HEK293 (cell line): ENCODE measurements around the gene HOXA10.

ENCODE experiments used
- FEZF1 ChIP-seq: fragments of 450-650 bp; formaldehyde crosslinking; IDR thresholded peaks from 2 replicates; pipeline ENCODE4 v1.5.1; 2016; ENCODE audit warnings: missing biosample characterization, missing genetic modification characterization
- GLI4 ChIP-seq: fragments of 450-650 bp; formaldehyde crosslinking; IDR thresholded peaks from 2 replicates; pipeline ENCODE4 v1.5.1; 2016; ENCODE audit warnings: missing biosample characterization, missing genetic modification characterization
- GLIS1 ChIP-seq: fragments of 450-650 bp; formaldehyde crosslinking; IDR thresholded peaks from 2 replicates; pipeline ENCODE4 v1.5.1; 2016; ENCODE audit warnings: missing biosample characterization, missing genetic modification characterization
- KLF10 ChIP-seq: fragments of 450-650 bp; IDR thresholded peaks from 2 replicates; pipeline ENCODE4 v1.5.1; 2018; ENCODE audit warnings: missing biosample characterization, mild to moderate bottlenecking, missing genetic modification characterization
- PRDM10 ChIP-seq: fragments of 450-650 bp; formaldehyde crosslinking; IDR thresholded peaks from 2 replicates; pipeline ENCODE4 v1.5.1; 2016; ENCODE audit warnings: missing biosample characterization, missing genetic modification characterization
- WT1 ChIP-seq: fragments of 450-650 bp; formaldehyde crosslinking; IDR thresholded peaks from 2 replicates; pipeline ENCODE4 v1.5.1; 2016; ENCODE audit warnings: missing biosample characterization, missing genetic modification characterization
- YY2 ChIP-seq: fragments of 450-650 bp; formaldehyde crosslinking; IDR thresholded peaks from 2 replicates; pipeline ENCODE4 v1.5.1; 2016; ENCODE audit warnings: missing biosample characterization, missing genetic modification characterization
- ZBTB44 ChIP-seq: fragments of 450-650 bp; IDR thresholded peaks from 2 replicates; pipeline ENCODE4 v1.5.1; 2018; ENCODE audit warnings: missing biosample characterization, mild to moderate bottlenecking, missing genetic modification characterization
- ZNF157 ChIP-seq: fragments of 450-650 bp; formaldehyde crosslinking; IDR thresholded peaks from 2 replicates; pipeline ENCODE4 v1.5.1; 2016; ENCODE audit warnings: missing biosample characterization, missing genetic modification characterization
- ZNF174 ChIP-seq: fragments of 450-650 bp; formaldehyde crosslinking; IDR thresholded peaks from 2 replicates; pipeline ENCODE4 v1.5.0; 2017; ENCODE audit warnings: missing biosample characterization, mild to moderate bottlenecking, missing genetic modification characterization
- ZNF354C ChIP-seq: fragments of 450-650 bp; formaldehyde crosslinking; IDR thresholded peaks from 2 replicates; pipeline ENCODE4 v1.5.1; 2016; ENCODE audit warnings: missing biosample characterization, missing genetic modification characterization, low read depth, borderline replicate concordance
- ZNF37A ChIP-seq: fragments of 450-650 bp; IDR thresholded peaks from 2 replicates; pipeline ENCODE4 v1.5.1; 2018; ENCODE audit warnings: missing biosample characterization, missing genetic modification characterization
- ZNF529 ChIP-seq: fragments of 450-650 bp; formaldehyde crosslinking; IDR thresholded peaks from 2 replicates; pipeline ENCODE4 v1.5.1; 2017; ENCODE audit warnings: missing genetic modification characterization, missing biosample characterization; ENCODE audit not compliant: insufficient replicate concordance
- ZNF561 ChIP-seq: fragments of 450-650 bp; IDR thresholded peaks from 2 replicates; pipeline ENCODE4 v1.5.1; 2018; ENCODE audit warnings: missing biosample characterization, missing genetic modification characterization, borderline replicate concordance
- ZNF654 ChIP-seq: fragments of 450-650 bp; formaldehyde crosslinking; IDR thresholded peaks from 2 replicates; pipeline ENCODE4 v1.5.1; 2016; ENCODE audit warnings: low read depth, missing biosample characterization, missing genetic modification characterization
- ZNF768 ChIP-seq: fragments of 450-650 bp; formaldehyde crosslinking; IDR thresholded peaks from 2 replicates; pipeline ENCODE4 v1.5.1; 2018; ENCODE audit warnings: missing biosample characterization, mild to moderate bottlenecking, missing genetic modification characterization
- ZNF843 ChIP-seq: fragments of 450-650 bp; formaldehyde crosslinking; IDR thresholded peaks from 2 replicates; pipeline ENCODE4 v1.5.1; 2016; ENCODE audit warnings: missing biosample characterization, missing genetic modification characterization
- ZSCAN4 ChIP-seq: fragments of 450-650 bp; formaldehyde crosslinking; IDR thresholded peaks from 2 replicates; pipeline ENCODE4 v1.5.1; 2017; ENCODE audit warnings: missing biosample characterization, missing genetic modification characterization
- ZXDB ChIP-seq: fragments of 450-650 bp; formaldehyde crosslinking; IDR thresholded peaks from 2 replicates; pipeline ENCODE4 v1.5.1; 2016; ENCODE audit warnings: missing biosample characterization, missing genetic modification characterization
- TF ChIP-seq, protein P1 (sequence below): fragments of 450-650 bp; formaldehyde crosslinking; IDR thresholded peaks from 2 replicates; pipeline ENCODE4 v1.5.1; 2016; ENCODE audit warnings: missing biosample characterization, missing genetic modification characterization
- TF ChIP-seq, protein P2 (sequence below): fragments of 450-650 bp; formaldehyde crosslinking; IDR thresholded peaks from 2 replicates; pipeline ENCODE4 v1.5.1; 2016; ENCODE audit warnings: missing biosample characterization, missing genetic modification characterization

The HOXA10 gene

DNA sequence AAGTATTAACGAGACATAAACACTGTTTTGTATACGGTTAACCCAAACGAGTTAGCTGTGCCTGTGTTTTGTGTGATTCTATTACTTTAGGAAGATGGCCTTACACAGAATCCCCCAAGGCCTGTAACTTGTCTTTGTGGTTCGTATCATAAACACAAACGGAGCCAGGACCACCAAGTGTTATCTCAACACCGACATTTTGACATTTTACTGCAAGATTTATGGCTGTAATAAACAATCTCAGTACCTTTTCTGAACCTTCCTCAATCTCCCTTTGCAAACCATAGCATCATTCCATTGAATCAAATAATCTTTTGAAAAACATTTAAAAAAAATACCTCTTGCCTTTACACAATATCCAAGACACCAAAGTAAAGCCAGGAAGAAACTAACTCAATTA lies 41.1 kb downstream of the HOXA10 start (continued):
- TF ChIP-seq ZNF654 (tag by site-specific recombination): no peak; the same call in 1 of the 2 replicates
- TF ChIP-seq, protein P1, sequence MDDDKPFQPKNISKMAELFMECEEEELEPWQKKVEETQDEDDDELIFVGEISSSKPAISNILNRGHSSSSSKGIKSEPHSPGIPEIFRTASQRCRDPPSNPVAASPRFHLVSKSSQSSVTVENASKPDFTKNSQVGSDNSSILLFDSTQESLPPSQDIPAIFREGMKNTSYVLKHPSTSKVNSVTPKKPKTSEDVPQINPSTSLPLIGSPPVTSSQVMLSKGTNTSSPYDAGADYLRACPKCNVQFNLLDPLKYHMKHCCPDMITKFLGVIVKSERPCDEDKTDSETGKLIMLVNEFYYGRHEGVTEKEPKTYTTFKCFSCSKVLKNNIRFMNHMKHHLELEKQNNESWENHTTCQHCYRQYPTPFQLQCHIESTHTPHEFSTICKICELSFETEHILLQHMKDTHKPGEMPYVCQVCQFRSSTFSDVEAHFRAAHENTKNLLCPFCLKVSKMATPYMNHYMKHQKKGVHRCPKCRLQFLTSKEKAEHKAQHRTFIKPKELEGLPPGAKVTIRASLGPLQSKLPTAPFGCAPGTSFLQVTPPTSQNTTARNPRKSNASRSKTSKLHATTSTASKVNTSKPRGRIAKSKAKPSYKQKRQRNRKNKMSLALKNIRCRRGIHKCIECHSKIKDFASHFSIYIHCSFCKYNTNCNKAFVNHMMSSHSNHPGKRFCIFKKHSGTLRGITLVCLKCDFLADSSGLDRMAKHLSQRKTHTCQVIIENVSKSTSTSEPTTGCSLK (tag by site-specific recombination): no peak
- TF ChIP-seq YY2: no peak
- no peak for TF ChIP-seq GLI4 (tag by site-specific recombination)
- peak; percentile 74 for TF ChIP-seq ZXDB (tag by site-specific recombination)
- TF ChIP-seq ZBTB44 (tag by site-specific recombination): no peak
- TF ChIP-seq ZNF561: 0 out of 2 replicates have a peak, but pooled peaks have one; percentile 24
- TF ChIP-seq ZNF157: no peak
- 0 out of 2 replicates have a peak, but pooled peaks have one; percentile 39 for TF ChIP-seq PRDM10 (tag by site-specific recombination)
- 0 out of 2 replicates have a peak, but pooled peaks have one; percentile 17 for TF ChIP-seq GLIS1 (tag by site-specific recombination)
- no peak for TF ChIP-seq ZNF37A (tag by site-specific recombination)
- TF ChIP-seq FEZF1: peak; percentile 92
- peak; percentile 84 for TF ChIP-seq ZNF843 (tag by site-specific recombination)
- TF ChIP-seq ZSCAN4 (tag by site-specific recombination): no peak
- no peak for TF ChIP-seq ZNF174
- no peak for TF ChIP-seq ZNF768 (tag by site-specific recombination)
- TF ChIP-seq WT1 (tag by site-specific recombination): peak; percentile 9; the same call in 1 of the 2 replicates
- 0 out of 2 replicates have a peak, but pooled peaks have one; percentile 31 for TF ChIP-seq KLF10 (tag by site-specific recombination)
- no peak for TF ChIP-seq ZNF529 (tag by site-specific recombination)
- TF ChIP-seq, protein P2, sequence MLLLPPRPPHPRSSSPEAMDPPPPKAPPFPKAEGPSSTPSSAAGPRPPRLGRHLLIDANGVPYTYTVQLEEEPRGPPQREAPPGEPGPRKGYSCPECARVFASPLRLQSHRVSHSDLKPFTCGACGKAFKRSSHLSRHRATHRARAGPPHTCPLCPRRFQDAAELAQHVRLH: 0 out of 2 replicates have a peak, but pooled peaks have one; percentile 52
- TF ChIP-seq ZNF354C (tag by site-specific recombination): no peak
